CD14-positive monocyte (primary cell): ENCODE data around the gene LIMA1. TPM values are rescaled to one million over a fixed set of nuclear protein-coding genes. Genes with fewer than 3 reads are reported as not detected.

Experiments
- DNase-seq, 3 donors: peaks; one replicate each; pipeline ENCODE4 v3.0.0-alpha.2; 2011 to 2022
- H2AFZ ChIP-seq: 2 replicates; pipeline ENCODE4 v1.6.0; 2012; ENCODE audit warnings: mild to moderate bottlenecking, low read depth, low read length, inconsistent platforms; ENCODE audit not compliant: insufficient read depth, poor library complexity, severe bottlenecking
- H3K27ac ChIP-seq, 2 donors: 1 replicate in 1 of 2; 2 replicates in 1 of 2; pipeline ENCODE4 v1.5.1; 2012 to 2013; ENCODE audit warnings: low read length in 2 of 2, control low read depth in 1 of 2, inconsistent platforms in 1 of 2, low read depth in 1 of 2, mild to moderate bottlenecking in 1 of 2
- H3K27me3 ChIP-seq, 2 donors: one replicate each; pipeline versions ENCODE4 v1.6.0 to v1.6.1; 2011 to 2013; ENCODE audit warnings: low read length in 2 of 2; ENCODE audit not compliant: control insufficient read depth in 2 of 2, insufficient read depth in 2 of 2
- H3K36me3 ChIP-seq, 2 donors: replicated peaks in 1 of 2; 1 replicate in 1 of 2; 2 replicates in 1 of 2; pipeline versions ENCODE4 v1.5.1 to v1.6.1; 2012 to 2013; ENCODE audit warnings: low read length in 2 of 2, control low read depth in 1 of 2, inconsistent platforms in 1 of 2, mild to moderate bottlenecking in 1 of 2; ENCODE audit not compliant: insufficient read depth in 2 of 2, control insufficient read depth in 1 of 2
- H3K4me1 ChIP-seq, 2 donors: 1 replicate in 1 of 2; 2 replicates in 1 of 2; pipeline versions ENCODE4 v1.5.1 to v1.6.1; 2012 to 2013; ENCODE audit warnings: low read length in 2 of 2, control low read depth in 1 of 2, inconsistent platforms in 1 of 2, mild to moderate bottlenecking in 1 of 2, moderate library complexity in 1 of 2; ENCODE audit not compliant: insufficient read depth in 2 of 2, control insufficient read depth in 1 of 2
- H3K4me2 ChIP-seq: replicated peaks from 2 replicates; pipeline ENCODE3; 2012; ENCODE audit warnings: low read length, moderate library complexity, mild to moderate bottlenecking; ENCODE audit not compliant: poor library complexity, severe bottlenecking; ENCODE audit errors: extremely low read depth
- H3K4me3 ChIP-seq, 3 experiments: fragments of 200-600 bp in 1 of 3; sonication (generic) in 1 of 3; replicated peaks in 1 of 3; 1 replicate in 2 of 3; 2 replicates in 1 of 3; pipeline ENCODE4 v1.5.1; 2011 to 2013; ENCODE audit warnings: low read length in 3 of 3, mild to moderate bottlenecking in 3 of 3, control low read depth in 2 of 3, low read depth in 2 of 3, inconsistent platforms in 1 of 3, moderate library complexity in 1 of 3
- H3K79me2 ChIP-seq: 2 replicates; pipeline ENCODE4 v1.6.0; 2012; ENCODE audit warnings: mild to moderate bottlenecking, control low read depth, inconsistent platforms, low read length, moderate library complexity; ENCODE audit not compliant: insufficient read depth
- H3K9ac ChIP-seq: 2 replicates; pipeline ENCODE4 v1.6.0; 2017; ENCODE audit warnings: low read length, mild to moderate bottlenecking; ENCODE audit not compliant: insufficient read depth, poor library complexity, severe bottlenecking
- H3K9me3 ChIP-seq, 2 donors: replicated peaks in 1 of 2; 1 replicate in 1 of 2; 2 replicates in 1 of 2; pipeline versions ENCODE4 v1.5.1 to v1.6.1; 2012 to 2013; ENCODE audit warnings: low read length in 2 of 2, control low read depth in 1 of 2; ENCODE audit not compliant: control insufficient read depth in 1 of 2, insufficient read depth in 1 of 2
- H4K20me1 ChIP-seq: 2 replicates; pipeline ENCODE4 v1.6.0; 2012; ENCODE audit warnings: mild to moderate bottlenecking, low read length, control low read depth, moderate library complexity; ENCODE audit not compliant: insufficient read depth
- H3K27ac Mint-ChIP-seq, 7 donors: one replicate each; pipeline ENCODE4 v1.8.0; 2020; ENCODE audit warnings: mild to moderate bottlenecking in 7 of 7, mixed read lengths in 7 of 7, moderate library complexity in 6 of 7, inconsistent platforms in 2 of 7
- H3K27me3 Mint-ChIP-seq, 3 donors: one replicate each; pipeline ENCODE4 v1.8.0; 2021 to 2022; ENCODE audit warnings: low read depth in 3 of 3, mild to moderate bottlenecking in 3 of 3, mixed read lengths in 3 of 3, moderate library complexity in 3 of 3, inconsistent platforms in 1 of 3
- H3K36me3 Mint-ChIP-seq, 2 donors: one replicate each; pipeline ENCODE4 v1.8.0; 2020; ENCODE audit warnings: mixed read lengths in 2 of 2, inconsistent platforms in 1 of 2, mild to moderate bottlenecking in 1 of 2
- H3K4me1 Mint-ChIP-seq: one replicate; pipeline ENCODE4 v1.8.0; 2020; ENCODE audit warnings: mild to moderate bottlenecking, mixed read lengths
- H3K4me3 Mint-ChIP-seq, 2 donors: one replicate each; pipeline ENCODE4 v1.8.0; 2020; ENCODE audit warnings: mild to moderate bottlenecking in 2 of 2, mixed read lengths in 2 of 2, moderate library complexity in 1 of 2
- H3K9me3 Mint-ChIP-seq, 7 donors: one replicate each; pipeline ENCODE4 v1.8.0; 2020 to 2022; ENCODE audit warnings: mixed read lengths in 7 of 7, mild to moderate bottlenecking in 6 of 7, moderate library complexity in 6 of 7, inconsistent platforms in 2 of 7
- WGBS: methylation state at CpG from one replicate; pipeline ENCODE4 v1.1.5; 2013; ENCODE audit warnings: missing lambda C conversion rate; ENCODE audit not compliant: insufficient coverage; 5-methylcytosine and 5-hydroxymethylcytosine counted together
- intact Hi-C, 2 donors: fragments of 100-400 bp; cut with micrococcal nuclease; formaldehyde crosslinking; loops; one replicate each; pipeline versions ENCODE4 v1.15.0 to v1.15.1; 2023
- polyA plus RNA-seq, 3 donors: library from polyadenylated mRNA; depleted of rRNA in 1 of 3; unstranded in 2 of 3; stranded (reverse) in 1 of 3; fragments of 300-500 nt in 2 of 3; fragments of >200 nt in 1 of 3; fragmentation: Illumina TruSeq in 2 of 3; gene quantifications; 1 replicate in 2 of 3; 2 replicates in 1 of 3; pipeline ENCODE4 v1.2.3, GENCODE V29; 2012 to 2021
- TF ChIP-seq, protein P1 (sequence below): fragments of 200-600 bp; IDR thresholded peaks from one replicate; pipeline ENCODE4 v1.8.0; 2022; ENCODE audit warnings: antibody characterized with exemption, mild to moderate bottlenecking

LIMA1 gene
- polyA plus RNA-seq, 3 donors, result 0.24 to 0.62 (median 0.51) TPM

DNA sequence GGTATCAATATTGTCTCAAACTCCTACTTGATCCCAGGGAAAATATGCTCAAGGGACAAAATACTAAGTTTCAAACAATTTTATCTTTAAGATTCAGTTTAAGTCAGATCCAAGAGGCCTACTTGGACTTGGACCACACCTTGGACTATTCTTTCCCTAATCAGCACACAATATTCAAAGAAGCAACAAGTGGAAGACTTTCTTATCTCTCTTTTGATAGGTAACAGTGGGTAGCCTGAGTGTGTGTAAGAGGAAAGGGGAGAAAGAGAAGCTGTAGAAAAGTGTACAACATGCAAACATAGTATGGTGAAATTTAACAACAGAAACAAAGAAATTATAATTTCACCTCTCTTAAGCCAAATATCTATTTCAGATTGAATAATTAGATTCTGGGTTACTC lies 122.7 kb downstream of the LIMA1 start:
- Histone ChIP-seq H3K79me2 (peaks cover 89% of the 10 kb centered on the region), H3K4me3 (no peak overlapping the region), H3K4me1 (no peaks in the 10 kb centered on the region), H3K4me2 (no peak overlapping the region), H3K9ac (no peak overlapping the region), H4K20me1 (peaks cover 34% of the 10 kb centered on the region), H3K36me3 (peaks cover 5 to 12% of the 10 kb centered on the region in 2 donors), H3K27ac (no peak overlapping the region), H3K9me3 (no peaks in the 10 kb centered on the region), H3K27me3 (no peaks in the 10 kb centered on the region), H2AFZ (no peak overlapping the region)
- intact Hi-C loops, result no loop called here
- H3K27me3 Mint-ChIP-seq, result no peaks in the 10 kb centered on the region
- H3K4me1 Mint-ChIP-seq, result peaks cover 16% of the 10 kb centered on the region
- H3K9me3 Mint-ChIP-seq, result no peaks in the 10 kb centered on the region
- no peak overlapping the region for H3K27ac Mint-ChIP-seq
- DNase-seq, result no peak
- TF ChIP-seq, protein P1, sequence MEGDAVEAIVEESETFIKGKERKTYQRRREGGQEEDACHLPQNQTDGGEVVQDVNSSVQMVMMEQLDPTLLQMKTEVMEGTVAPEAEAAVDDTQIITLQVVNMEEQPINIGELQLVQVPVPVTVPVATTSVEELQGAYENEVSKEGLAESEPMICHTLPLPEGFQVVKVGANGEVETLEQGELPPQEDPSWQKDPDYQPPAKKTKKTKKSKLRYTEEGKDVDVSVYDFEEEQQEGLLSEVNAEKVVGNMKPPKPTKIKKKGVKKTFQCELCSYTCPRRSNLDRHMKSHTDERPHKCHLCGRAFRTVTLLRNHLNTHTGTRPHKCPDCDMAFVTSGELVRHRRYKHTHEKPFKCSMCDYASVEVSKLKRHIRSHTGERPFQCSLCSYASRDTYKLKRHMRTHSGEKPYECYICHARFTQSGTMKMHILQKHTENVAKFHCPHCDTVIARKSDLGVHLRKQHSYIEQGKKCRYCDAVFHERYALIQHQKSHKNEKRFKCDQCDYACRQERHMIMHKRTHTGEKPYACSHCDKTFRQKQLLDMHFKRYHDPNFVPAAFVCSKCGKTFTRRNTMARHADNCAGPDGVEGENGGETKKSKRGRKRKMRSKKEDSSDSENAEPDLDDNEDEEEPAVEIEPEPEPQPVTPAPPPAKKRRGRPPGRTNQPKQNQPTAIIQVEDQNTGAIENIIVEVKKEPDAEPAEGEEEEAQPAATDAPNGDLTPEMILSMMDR, result no peak
- H3K4me3 Mint-ChIP-seq, result no peak overlapping the region
- H3K36me3 Mint-ChIP-seq, result peaks cover 0 to 5% of the 10 kb centered on the region in 2 donors

DNA sequence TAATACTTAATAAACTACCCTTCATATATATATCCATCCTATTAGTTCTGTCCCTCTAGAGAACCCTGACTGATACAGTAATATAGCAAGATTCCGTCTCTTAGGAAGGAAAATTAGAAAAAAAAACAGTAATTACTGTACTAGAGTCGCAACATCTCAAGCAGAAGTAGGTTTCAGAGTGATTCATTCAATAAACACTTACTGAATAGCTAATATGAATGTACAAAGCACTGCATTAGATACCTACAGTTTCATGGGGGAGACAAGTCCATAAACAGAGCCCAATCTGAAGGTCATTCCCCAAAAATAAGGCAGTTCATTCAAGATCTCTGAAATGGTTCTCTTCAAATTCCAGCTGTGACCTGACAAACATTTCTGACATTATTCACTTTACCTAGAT lies 126.1 kb downstream of the LIMA1 start:
- H3K27ac ChIP-seq, result no peak overlapping the region
- H3K9me3 Mint-ChIP-seq, result peaks cover 0 to 2% (median 0%) of the 10 kb centered on the region in 7 donors
- peak overlapping the region in 2 of 7 donors; percentile 15 to 63 for H3K27ac Mint-ChIP-seq
- peaks cover 74% of the 10 kb centered on the region for H3K79me2 ChIP-seq
- H2AFZ ChIP-seq, result no peak overlapping the region
- H3K4me2 ChIP-seq, result no peak overlapping the region
- peaks cover 9 to 12% of the 10 kb centered on the region in 2 donors for H3K36me3 Mint-ChIP-seq
- WGBS, result no CpG with 5 or more reads among the region's 2 CpGs
- H3K4me1 ChIP-seq, result no peaks in the 10 kb centered on the region
- no peaks in the 10 kb centered on the region for H3K27me3 ChIP-seq
- DNase-seq, result no peak
- H4K20me1 ChIP-seq, result peaks cover 34% of the 10 kb centered on the region
- TF ChIP-seq, protein P1, result no peak
- H3K9ac ChIP-seq, result no peak overlapping the region
- intact Hi-C loops, result no loop called here
- H3K4me3 Mint-ChIP-seq, result no peak overlapping the region
- H3K4me3 ChIP-seq, result no peak overlapping the region
- no peaks in the 10 kb centered on the region for H3K27me3 Mint-ChIP-seq
- no peaks in the 10 kb centered on the region for H3K9me3 ChIP-seq
- peaks cover 8 to 12% of the 10 kb centered on the region in 2 donors for H3K36me3 ChIP-seq
- H3K4me1 Mint-ChIP-seq, result peaks cover 5% of the 10 kb centered on the region
